COLO829 (cell line): ENCODE measurements around the gene LGR4.

Experiments used
- DNase-seq: peaks from one replicate; pipeline ENCODE4 v3.0.0; 2012; ENCODE audit warnings: low spot score

LGR4 gene

DNA sequence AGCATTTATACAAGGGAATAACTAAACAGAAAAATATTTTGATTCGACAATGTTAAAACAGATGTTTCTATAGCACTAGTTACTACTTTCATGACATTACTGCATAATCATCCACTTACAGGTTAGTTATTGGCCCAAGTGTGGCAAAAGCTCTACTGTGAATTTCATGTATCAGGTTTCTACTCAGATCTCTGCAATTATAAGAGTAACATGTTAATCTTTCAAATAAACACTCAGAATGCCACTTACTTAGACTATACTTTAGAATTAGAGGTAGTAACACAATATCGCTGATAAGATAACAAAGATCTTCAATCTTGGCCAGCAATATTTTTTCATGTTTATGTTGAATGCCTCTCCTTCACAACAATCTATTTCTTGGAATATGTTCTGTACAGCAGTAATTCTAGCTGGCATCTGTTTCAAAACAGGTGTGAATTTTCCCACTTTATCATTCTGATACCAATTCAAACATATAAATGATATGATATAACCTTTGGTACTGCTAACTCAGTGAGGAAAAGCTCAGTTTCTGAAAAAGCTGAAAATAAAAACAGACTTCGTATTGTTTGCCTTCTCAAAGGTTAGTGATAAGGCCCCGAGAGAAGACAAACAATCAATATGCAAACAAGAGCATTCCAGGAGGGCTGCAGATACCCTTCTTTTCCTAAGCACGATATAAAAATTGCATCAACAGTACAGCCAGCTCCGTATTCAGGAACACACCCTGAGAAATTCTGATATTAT lies 98.6 kb downstream of the LGR4 start:
- DNase-seq = no peak

DNA sequence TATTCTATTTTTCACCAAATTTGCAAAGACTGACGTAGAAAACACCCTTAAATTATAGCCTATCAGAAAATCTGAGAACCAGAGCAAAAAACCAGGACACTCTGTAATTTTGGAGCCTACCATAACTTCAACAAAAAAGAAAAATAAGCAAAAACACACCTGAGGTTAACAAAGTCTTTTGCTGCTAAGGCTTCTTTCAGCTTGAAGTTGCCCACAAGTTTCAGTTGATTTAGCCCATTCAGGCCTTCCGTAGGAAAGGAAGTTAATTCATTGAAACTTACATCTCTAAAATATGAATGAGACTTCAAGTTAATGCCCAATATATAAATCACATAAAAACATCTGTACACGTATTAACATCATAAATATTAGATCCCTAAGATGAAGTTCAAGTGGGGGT lies 99.2 kb downstream of the LGR4 start:
- no peak for DNase-seq

DNA sequence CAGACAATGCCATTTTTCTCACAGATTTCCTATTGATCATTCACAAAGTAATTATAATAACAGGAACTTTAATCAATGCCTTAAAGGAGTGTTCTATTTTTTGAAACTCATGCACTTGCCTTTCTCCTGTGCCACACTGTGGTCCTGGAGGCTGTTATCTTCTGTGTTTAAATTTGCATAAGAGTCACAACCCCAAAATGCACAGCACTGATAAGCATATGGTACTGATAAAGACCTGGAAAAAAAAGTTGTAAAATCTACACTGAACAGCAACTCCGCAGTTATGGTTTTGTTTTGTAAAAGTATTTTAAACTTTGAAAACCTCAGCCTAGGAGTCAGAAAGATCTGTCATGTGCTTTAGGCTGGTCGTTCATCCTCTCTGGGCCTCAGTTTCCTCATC lies 100.4 kb downstream of the LGR4 start:
- no peak for DNase-seq

DNA sequence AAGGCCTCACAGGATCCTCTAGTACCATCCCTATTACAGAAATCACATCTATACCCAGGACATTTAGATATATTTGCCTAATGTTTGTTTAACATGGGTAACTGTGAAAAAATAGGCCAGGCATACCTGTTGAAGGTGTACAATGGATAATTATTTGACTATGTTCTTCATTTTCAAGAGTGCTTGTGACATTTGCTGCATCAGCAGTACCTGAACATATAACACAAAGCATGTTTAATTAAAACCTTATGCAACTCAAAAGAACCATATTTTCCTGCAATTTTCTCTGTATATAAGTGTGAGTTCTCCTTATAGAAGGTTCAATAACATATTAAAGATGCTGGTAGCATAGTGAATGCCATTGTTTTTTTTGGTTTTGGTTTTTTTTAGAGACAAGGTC lies 101.1 kb downstream of the LGR4 start:
- no peak for DNase-seq

DNA sequence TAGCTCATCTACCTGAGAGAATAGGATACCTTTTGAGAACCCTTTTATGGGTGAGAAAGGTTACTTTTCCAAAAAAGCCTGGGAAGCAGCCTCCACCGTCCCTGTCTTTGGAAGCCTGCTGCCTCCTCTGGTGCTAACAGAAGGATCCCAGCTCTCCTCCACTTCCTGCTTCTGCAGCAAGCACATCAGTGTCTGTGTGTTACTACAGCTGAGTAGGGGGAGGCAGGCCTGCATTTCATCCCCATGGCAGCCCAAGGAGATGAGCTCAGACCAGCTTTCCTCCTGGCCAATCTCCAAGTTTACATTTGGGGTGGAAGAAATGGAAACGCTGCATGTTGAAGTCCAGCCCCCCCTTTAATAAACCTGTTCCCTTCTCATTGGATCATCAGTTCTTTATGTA lies 102.2 kb downstream of the LGR4 start:
- no peak for DNase-seq

DNA sequence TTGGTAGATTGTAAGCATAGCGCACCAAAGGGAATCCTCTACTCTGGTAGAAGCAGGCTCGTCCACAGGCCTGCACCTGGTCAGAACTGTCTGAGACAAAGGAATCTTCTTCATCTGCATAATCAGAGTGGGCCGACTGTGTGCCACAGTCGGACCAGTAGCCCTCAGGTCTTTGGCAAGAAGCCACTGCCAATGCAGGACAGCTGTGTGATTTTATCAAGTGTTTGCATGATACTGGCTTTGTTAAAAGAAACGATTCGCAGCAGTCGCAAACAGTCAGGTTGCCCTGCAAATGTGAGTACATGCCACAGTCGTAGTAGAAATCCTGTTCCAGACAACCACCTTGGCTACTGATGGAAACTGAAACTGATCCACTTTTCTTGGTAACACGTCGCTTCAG lies 104.7 kb downstream of the LGR4 start:
- DNase-seq = no peak

DNA sequence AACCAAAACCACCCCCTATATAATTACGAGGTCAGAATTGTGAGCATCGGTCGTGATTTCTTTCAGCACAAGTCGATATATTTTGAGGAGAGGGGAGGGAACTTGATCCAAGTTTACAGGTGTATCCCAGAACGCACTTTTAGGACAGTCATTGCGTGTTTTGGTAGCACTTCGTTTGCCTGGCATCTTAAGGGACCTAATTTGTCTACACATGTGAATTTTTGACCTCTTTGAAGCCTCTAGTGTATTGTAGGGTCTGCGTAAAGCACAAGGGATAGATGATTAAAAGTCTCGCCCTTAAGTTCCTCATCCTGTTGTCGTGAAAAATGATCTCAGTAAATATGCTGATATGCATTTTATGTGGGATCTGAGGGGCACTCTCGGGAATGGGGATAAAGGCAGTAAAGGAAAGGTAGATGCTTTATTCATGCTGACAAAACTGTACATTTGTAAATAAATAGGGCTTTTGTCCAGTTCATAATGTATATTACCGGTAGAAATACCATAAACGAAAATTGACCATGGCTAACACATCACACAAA lies 108.9 kb downstream of the LGR4 start:
- no peak for DNase-seq

DNA sequence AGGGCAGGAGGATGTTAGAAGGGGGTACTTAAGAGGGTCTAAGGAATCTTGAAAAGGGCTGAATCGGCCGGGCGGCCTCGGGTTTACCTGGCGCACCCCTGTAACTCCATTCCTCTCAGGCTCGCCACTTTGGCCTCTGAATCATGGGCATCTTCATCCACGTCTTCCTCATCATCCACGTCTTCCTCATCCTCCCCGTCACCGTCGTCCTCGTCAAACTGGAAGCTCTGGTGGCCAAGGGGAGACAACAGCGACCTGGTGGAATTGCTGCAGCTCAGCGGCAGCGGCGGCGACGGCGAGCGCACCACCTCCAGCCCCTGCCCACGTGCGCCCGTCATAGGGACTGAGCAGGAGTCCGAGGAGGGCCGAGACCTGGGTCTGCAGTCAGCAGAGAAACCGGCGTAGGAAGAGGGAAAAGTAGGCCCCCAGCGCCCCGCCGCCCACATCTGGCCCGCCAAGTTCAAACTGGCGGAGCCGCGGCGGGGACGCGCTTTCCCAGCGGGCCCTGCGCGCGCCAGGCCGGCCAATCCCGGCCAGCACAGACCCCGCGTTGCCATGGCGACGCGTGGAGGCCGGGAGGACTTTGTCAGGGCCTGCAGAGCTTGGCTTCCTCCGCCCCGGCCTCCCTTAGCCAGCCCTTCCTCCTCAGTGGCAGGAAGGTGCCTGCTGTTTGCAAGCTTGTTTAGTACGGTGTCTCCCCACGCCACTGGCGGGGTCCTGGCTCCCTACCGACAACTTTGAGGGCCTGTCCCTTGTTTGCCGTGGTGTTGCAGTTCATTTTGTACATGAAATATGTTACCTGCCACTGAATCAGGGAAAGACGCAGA lies 109.6 kb downstream of the LGR4 start, which contains the start of gene CCDC34:
TSS of gene CCDC34 (minus strand) at position 467 of the 827 bp plus-strand sequence. CDS start at position 446, 21 bp downstream.
- DNase-seq = peak; percentile 84

DNA sequence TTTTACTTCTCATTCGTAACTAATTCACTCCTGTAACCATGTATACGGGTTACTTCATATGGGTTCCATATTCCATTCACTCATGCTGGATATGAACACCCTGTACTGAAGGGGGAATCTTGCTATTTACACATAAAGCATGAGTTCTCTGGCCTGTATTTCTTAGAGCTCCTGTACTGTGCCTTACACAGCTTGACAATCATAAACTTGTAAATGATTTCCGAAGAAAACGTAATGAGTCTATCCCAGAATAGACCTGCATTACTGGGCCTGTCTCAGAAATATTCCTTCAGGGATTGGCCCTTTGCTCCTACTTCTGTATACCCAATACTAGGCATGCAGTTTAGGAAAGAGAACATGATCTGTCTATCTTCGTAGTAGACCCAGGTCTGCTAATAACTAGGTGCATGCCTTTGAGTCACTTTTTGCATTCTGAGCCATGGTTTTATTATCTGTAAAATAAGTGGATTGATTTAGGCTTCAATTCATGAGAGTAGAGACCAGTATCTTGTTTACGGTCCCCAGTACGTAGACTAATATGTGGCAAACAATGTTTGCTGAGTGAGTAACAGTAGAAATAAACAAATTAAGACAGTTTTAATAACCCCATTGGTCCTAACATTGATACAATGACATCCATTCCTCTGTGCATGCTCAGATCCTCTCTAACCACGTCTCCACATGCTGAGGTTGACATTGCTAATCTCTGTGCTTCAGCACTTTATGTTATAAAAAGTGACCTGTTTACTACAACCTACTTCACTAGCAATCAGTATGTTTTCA lies 110.8 kb downstream of the LGR4 start:
- DNase-seq = no peak

DNA sequence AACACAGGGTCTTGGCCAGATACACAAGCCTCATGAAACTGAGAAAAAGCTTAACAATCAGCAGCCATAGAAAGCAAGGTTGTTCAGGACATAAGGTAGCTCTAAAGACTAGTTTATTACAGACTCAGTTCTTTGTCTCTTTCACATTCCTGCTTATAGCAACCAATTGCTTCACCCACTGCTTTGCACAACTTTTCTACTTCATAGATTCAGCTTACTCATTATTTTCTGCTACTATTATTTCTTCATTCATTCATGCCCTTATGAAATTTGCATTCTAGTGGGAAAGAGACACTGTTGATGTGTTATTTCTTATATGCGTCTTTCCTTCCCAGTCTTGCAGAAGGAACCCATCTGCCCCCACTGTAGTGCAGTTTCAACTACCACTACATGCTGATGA lies 114.3 kb downstream of the LGR4 start:
- DNase-seq = no peak

DNA sequence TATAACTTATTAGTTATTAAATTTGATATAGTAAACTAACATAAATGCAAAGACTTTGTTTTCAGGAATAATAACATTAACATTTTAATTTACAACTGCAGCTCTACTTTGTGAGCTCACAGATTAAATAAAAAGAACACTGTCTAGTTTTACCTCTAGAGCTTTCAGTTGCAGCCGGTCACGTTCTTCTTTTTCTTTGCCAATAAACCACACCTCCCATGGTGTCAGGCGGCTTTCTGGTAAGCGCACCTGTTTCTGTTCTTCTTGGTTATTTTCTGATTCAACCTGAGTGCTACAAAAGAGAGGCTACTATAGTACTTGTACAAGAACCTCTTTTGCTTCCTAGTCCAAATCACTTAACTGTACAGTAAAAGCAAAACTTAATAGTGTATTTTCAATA lies 115.3 kb downstream of the LGR4 start:
- no peak for DNase-seq

DNA sequence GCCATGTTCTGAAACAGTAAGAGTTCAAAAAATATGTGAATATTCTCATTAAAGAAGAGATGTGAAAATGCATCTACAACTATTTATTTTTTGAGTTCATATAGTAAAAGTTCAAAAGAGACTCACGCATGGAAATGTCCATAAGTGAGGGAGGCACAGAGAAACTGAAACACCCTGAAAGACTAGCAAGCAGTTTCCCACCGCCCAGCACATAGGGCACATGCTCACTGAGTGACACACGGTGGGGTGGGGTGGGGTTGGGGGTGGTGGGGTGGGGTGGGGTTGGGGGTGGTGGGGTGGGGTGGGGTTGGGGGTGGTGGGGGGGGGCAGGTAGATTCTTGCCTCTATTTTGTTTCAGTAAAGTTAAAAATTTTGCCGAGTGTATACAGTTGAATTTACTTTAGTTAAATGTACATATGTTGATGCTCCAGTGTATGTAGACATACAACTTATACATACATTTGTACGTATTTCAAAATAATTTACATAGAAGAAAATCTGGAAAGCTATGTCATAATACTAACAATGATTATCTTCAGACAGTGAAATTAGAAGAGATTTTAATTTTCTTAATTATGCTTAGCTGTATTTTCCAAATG lies 115.9 kb downstream of the LGR4 start:
- DNase-seq = no peak

DNA sequence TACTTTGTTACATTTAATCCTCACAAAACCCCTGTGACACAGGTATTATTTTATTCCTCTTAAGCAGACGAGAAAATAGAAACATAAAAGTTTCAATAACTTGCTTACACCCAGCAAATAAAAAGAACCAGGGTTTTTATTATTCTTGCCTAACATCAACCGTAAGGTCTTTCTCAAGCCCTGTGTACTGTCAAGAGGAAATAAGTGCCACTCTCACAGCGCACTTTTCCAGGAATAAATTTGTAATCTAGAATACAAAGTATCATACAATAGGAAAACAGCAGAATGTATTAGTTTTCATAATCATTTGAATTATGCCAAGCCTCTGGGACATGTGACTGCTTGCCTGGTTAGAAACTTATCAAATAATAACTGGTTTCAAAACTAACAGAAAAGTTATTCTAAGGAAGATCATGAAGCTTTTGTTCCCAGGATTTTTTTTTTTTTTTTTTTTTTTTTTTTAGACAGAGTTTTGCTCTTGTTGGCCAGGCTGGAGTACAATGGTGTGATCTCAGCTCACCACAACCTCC lies 117.0 kb downstream of the LGR4 start:
- no peak for DNase-seq

DNA sequence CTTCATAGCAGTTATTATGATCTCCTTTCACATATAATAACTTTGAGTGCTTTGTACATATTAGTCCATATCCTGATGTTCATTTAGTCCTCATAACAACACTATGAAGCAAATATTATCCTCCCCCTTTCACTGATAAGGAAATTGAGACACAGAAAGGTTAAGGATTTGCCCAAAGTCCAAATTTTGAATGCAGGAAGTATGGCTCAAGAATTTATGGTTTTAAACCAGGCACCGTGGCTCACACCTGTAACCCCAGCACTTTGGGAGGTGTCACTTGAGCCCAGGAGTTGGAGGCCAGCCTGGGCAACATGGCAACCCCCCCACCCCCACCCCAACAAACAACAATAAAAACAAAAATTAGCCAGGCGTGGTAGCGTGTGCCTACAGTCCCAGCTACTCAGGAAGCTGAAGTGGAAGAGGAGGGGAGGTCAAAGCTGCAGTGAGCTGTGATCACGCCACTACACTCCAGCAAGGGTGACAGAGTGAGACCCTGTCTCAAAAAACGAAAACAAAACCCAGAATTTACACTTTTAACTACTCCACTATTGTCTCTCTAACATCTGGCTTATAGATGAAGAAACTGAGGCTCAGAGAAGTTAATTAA lies 118.1 kb downstream of the LGR4 start:
- no peak for DNase-seq

DNA sequence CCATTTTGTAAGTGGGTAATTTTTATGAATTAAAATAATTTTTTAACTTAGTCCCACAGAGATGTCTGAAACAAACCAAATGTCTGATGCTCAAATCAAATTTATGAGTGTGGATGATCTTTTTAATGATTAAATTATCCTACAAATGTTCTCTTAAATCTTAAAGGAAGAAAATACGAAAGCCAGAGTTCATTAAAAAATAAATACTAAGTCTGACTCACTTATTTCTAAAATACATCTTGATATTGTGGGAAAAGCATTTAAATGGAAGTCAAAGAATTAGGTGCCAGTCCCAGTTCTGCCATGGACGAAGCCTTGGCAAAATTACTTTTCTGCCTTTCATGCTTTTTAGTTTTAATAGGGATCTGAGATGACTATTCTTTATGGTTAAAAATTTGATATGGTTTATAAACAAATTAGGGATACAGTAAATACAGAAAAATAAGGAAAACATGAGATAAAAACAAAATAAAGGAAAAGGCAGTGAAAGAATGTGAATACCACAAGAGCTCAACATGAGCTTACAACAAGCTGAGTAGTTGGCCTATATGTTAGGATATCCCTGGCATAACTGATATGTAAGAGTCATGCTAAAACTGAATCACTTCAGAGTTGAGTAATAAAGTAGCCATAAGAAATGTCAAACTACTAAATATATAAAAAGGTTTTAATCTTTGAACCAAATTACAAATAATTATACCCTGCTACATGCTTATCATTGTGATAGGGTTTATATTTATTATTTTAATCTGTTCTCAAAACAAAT lies 118.8 kb downstream of the LGR4 start:
- DNase-seq = no peak

DNA sequence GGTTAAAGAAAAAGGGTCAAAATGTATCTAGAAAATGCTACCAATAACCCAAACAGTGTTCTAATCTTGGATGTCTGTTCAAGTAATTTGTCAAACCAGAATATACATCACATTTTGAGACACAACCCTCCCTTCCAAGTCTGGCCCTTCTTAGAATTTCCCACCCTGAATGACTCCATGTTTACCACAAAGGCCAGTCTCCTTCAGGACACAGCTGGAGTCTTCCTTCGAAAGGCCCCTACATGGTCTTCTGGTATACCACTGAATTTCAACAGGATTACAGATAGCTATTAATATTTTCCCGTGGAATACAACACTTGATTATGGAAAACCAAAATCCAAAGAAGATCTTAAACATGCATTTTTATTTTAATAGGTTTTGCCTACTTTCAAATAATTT lies 119.8 kb downstream of the LGR4 start:
- DNase-seq = no peak

DNA sequence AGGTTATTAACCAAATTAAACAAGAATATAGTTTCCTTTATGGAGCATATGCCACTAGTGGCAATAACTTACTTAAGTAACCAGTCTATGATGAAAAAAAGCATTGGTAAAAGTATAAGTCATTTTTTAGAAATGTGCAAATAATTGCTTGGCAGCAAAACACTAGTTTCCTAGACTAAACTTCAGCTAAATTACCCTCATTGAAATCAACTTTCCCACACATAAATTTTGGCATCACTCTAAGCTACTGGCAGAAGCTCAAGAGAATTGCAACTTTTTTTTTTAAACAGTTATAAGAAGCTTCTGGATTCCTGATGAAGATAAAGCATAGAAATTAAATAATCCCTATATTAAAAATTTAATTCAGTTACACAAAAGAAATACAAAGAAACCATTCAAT lies 122.1 kb downstream of the LGR4 start:
- no peak for DNase-seq

DNA sequence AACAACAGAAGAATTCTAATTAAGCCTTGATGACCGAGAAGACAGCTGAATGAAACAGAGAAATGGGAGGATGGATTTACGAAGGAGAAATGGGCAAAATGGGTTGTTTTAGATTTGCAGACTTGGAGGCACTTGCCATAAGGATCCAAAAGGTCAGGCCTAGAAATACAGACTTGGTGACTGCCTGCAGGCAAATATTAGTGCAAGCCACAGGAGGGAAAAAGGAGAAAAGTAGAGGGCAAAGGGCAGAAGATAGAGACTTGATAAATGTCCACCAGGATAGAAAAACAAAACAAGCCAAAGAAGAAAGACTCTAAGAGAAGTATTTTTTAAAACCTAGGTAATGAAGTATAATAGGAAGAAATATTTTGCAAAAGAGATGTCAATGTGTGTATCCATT lies 122.7 kb downstream of the LGR4 start:
- no peak for DNase-seq

DNA sequence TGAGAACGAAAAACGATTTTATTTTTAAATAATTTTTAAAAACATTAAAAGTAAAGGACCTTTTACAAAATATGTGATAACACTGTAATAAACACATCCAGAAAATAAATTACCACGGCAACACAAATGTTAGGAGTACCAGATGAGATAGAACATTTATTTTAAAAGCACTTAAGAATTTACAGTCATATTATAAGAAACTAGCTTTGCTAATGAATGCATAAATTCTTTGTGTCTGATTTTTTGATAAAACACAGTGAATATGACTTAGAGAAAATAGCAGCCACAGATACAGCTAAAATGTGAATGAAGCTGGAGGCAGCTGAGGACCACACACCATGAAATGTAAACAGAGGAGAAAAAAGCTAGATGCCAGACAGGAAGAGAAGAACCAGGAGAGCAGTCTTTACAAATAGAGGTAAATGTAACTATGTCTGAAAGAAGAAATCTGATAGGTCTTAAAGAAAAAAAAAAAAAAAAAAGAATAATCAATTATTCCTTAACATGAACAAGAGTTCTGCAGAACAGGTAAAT lies 124.2 kb downstream of the LGR4 start:
- DNase-seq = no peak
